Endothelial cell (in vitro differentiated cells): Measurements from ENCODE around the gene RPUSD1. TPM values are rescaled to one million over a fixed set of nuclear protein-coding genes. Genes with fewer than 3 reads are reported as not detected.

ENCODE experiments used
- DNase-seq: peaks from one replicate; pipeline ENCODE4 v3.0.0; 2021; ENCODE audit warnings: low spot score
- H3K27ac Mint-ChIP-seq: one replicate; pipeline ENCODE4 v1.8.0; 2021; ENCODE audit warnings: mixed read lengths, inconsistent platforms; ENCODE audit not compliant: unreplicated experiment
- H3K27me3 Mint-ChIP-seq: one replicate; pipeline ENCODE4 v1.8.0; 2021; ENCODE audit warnings: mild to moderate bottlenecking, moderate library complexity, mixed read lengths, inconsistent platforms; ENCODE audit not compliant: unreplicated experiment
- H3K36me3 Mint-ChIP-seq: one replicate; pipeline ENCODE4 v1.8.0; 2021; ENCODE audit warnings: mild to moderate bottlenecking, low read depth, mixed read lengths, inconsistent platforms; ENCODE audit not compliant: unreplicated experiment
- H3K4me1 Mint-ChIP-seq: one replicate; pipeline ENCODE4 v1.8.0; 2021; ENCODE audit warnings: mild to moderate bottlenecking, mixed read lengths, inconsistent platforms; ENCODE audit not compliant: unreplicated experiment
- H3K4me3 Mint-ChIP-seq: one replicate; pipeline ENCODE4 v1.8.0; 2021; ENCODE audit warnings: mild to moderate bottlenecking, mixed read lengths, inconsistent platforms; ENCODE audit not compliant: unreplicated experiment
- H3K9me3 Mint-ChIP-seq: one replicate; pipeline ENCODE4 v1.8.0; 2021; ENCODE audit warnings: mixed read lengths, inconsistent platforms; ENCODE audit not compliant: unreplicated experiment
- total RNA-seq: library from RNA; stranded (reverse); fragmentation: NEBNext Ultra II Directional; extraction: Animal tissue kit (Norgen Biotek cat#: 25700); gene quantifications from one replicate; pipeline ENCODE4 v1.2.1, GENCODE V29; 2021; ENCODE audit not compliant: unreplicated experiment
- TF ChIP-seq, protein P1 (sequence below): fragments of 200-600 bp; sonication (generic); IDR thresholded peaks from one replicate; pipeline ENCODE4 v1.5.0; 2021; ENCODE audit warnings: antibody characterized with exemption; ENCODE audit not compliant: unreplicated experiment

The RPUSD1 gene
- total RNA-seq, 1 donor from 2014 or later: 27.6 TPM

GRCh38 chr16:766008-766819 lies 22.0 kb downstream of the RPUSD1 start:
- Mint-ChIP-seq H3K4me3 (no peak overlapping the region), H3K27me3 (peaks cover 6% of the 10 kb centered on the region), H3K27ac (no peak overlapping the region), H3K4me1 (no peaks in the 10 kb centered on the region), H3K36me3 (no peaks in the 10 kb centered on the region), H3K9me3 (no peaks in the 10 kb centered on the region)
- DNase-seq: no peak
- TF ChIP-seq, protein P1, sequence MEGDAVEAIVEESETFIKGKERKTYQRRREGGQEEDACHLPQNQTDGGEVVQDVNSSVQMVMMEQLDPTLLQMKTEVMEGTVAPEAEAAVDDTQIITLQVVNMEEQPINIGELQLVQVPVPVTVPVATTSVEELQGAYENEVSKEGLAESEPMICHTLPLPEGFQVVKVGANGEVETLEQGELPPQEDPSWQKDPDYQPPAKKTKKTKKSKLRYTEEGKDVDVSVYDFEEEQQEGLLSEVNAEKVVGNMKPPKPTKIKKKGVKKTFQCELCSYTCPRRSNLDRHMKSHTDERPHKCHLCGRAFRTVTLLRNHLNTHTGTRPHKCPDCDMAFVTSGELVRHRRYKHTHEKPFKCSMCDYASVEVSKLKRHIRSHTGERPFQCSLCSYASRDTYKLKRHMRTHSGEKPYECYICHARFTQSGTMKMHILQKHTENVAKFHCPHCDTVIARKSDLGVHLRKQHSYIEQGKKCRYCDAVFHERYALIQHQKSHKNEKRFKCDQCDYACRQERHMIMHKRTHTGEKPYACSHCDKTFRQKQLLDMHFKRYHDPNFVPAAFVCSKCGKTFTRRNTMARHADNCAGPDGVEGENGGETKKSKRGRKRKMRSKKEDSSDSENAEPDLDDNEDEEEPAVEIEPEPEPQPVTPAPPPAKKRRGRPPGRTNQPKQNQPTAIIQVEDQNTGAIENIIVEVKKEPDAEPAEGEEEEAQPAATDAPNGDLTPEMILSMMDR: no peak

DNA sequence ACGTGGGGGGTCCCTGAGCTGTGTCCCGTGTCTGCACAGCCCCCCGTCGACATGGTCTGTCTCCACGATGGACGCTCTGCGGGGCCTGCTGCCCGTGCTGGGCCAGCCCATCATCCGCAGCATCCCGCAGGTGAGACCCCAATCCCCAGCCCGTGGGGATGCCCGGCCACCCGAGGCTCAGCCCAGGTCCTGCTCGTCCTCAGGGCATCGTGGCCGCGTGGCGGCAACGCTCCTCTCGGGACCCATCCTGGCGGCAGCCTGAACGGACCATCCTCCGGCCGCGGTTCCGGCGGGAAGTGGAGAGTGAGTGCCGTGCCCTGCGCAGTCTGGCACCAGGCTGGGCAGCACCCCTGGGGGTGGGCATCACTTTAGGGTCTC lies 22.7 kb downstream of the RPUSD1 start:
- TF ChIP-seq, protein P1: no peak
- H3K4me3 Mint-ChIP-seq: no peak overlapping the region
- no peaks in the 10 kb centered on the region for H3K4me1 Mint-ChIP-seq
- DNase-seq: no peak
- no peaks in the 10 kb centered on the region for H3K9me3 Mint-ChIP-seq
- no peaks in the 10 kb centered on the region for H3K36me3 Mint-ChIP-seq
- no peak overlapping the region for H3K27ac Mint-ChIP-seq
- H3K27me3 Mint-ChIP-seq: peaks cover 4% of the 10 kb centered on the region

DNA sequence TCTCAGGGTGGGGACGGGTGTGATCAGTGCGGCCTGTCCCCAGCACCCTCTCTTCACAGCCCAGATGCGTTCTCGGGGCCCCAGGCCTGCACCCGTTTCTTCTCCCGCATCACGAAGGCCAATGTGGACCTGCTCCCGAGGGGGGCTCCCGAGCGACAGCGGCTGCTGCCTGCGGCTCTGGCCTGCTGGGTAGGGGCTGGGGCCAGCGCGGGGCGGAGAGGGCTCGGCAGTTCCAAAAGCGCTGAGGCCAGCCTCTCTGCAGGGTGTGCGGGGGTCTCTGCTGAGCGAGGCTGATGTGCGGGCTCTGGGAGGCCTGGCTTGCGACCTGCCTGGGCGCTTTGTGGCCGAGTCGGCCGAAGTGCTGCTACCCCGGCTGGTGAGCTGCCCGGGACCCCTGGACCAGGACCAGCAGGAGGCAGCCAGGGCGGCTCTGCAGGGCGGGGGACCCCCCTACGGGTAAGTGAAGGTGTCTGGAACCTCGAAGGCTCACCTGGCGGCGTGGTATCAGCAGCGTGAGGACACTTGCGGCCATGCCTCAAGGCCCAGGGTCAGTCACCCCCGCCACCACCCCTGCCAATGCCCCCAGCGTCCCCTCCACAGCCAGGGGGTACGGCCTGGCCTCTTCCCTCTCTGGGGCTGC lies 23.2 kb downstream of the RPUSD1 start:
- no peaks in the 10 kb centered on the region for H3K36me3 Mint-ChIP-seq
- no peak overlapping the region for H3K4me3 Mint-ChIP-seq
- no peaks in the 10 kb centered on the region for H3K9me3 Mint-ChIP-seq
- peaks cover 4% of the 10 kb centered on the region for H3K27me3 Mint-ChIP-seq
- no peaks in the 10 kb centered on the region for H3K4me1 Mint-ChIP-seq
- TF ChIP-seq, protein P1: no peak
- no peak for DNase-seq
- no peak overlapping the region for H3K27ac Mint-ChIP-seq

DNA sequence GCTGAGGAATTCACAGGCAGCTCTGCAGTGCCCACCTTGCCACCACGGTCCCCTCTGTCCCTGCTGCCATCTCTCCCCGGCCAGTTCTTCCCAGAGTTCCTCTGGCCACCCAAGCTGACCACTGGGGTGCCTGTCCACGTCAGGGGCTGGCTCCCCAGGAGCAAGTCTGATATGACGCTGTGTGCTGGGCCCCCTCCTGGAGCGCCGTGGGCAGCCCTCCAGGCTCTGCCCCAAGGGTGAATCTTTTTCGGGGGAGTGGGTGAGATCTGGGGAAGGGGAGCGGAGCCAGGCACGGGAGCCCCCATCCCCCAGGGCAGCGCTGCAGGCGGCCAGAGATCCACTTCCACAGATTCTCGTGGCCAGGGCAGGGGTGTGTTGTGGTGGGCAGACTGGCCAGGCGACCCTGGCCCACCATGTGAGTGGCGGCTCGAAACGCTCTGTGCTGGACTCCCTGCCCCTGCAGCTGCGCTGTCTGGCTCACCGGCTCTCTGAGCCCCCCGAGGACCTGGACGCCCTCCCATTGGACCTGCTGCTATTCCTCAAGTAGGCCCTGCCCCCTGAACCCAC lies 23.9 kb downstream of the RPUSD1 start:
- DNase-seq: no peak
- TF ChIP-seq, protein P1: no peak
- no peaks in the 10 kb centered on the region for H3K4me1 Mint-ChIP-seq
- no peak overlapping the region for H3K27ac Mint-ChIP-seq
- no peak overlapping the region for H3K4me3 Mint-ChIP-seq
- no peaks in the 10 kb centered on the region for H3K36me3 Mint-ChIP-seq
- no peaks in the 10 kb centered on the region for H3K9me3 Mint-ChIP-seq
- peaks cover 4% of the 10 kb centered on the region for H3K27me3 Mint-ChIP-seq
